H9 (cell line): Measurements from ENCODE around the gene PDK2. TPM values are rescaled to one million over a fixed set of nuclear protein-coding genes. Genes with fewer than 3 reads are reported as not detected.
A peak's percentile ranks its signal among the peaks of the same experiment; 100 is the strongest.

Experiments
- DNase-seq: peaks from one replicate; pipeline ENCODE4 v3.0.0-alpha.2; 2017
- H2AFZ ChIP-seq: one replicate; pipeline ENCODE4 v1.6.1; 2013; ENCODE audit warnings: mild to moderate bottlenecking, low read length, control low read depth, moderate library complexity
- H2AK5ac ChIP-seq: 2 replicates; pipeline ENCODE4 v1.6.1; 2013; ENCODE audit warnings: low read length, control low read depth, mixed read lengths; ENCODE audit not compliant: insufficient read length
- H2BK120ac ChIP-seq: one replicate; pipeline ENCODE4 v1.6.1; 2013; ENCODE audit warnings: low read depth, mild to moderate bottlenecking, low read length, control low read depth, inconsistent platforms; ENCODE audit not compliant: poor library complexity, severe bottlenecking
- H2BK12ac ChIP-seq: 2 replicates; pipeline ENCODE4 v1.6.1; 2013; ENCODE audit warnings: low read length, control low read depth, mixed read lengths, low read depth; ENCODE audit not compliant: insufficient read length
- H2BK15ac ChIP-seq: 2 replicates; pipeline ENCODE4 v1.6.1; 2013; ENCODE audit warnings: low read depth, low read length, control low read depth
- H2BK20ac ChIP-seq: one replicate; pipeline ENCODE4 v1.6.1; 2013; ENCODE audit warnings: low read depth, mild to moderate bottlenecking, low read length, control low read depth, inconsistent platforms; ENCODE audit not compliant: poor library complexity, severe bottlenecking
- H2BK5ac ChIP-seq: 2 replicates; pipeline ENCODE4 v1.6.1; 2013; ENCODE audit warnings: low read length, control low read depth, mixed read lengths; ENCODE audit not compliant: insufficient read length
- H3K14ac ChIP-seq: 2 replicates; pipeline ENCODE4 v1.6.1; 2013; ENCODE audit warnings: low read length, control low read depth; ENCODE audit not compliant: insufficient read depth
- H3K18ac ChIP-seq: 2 replicates; pipeline ENCODE4 v1.6.1; 2013; ENCODE audit warnings: low read depth, mild to moderate bottlenecking, mixed read lengths, low read length, control low read depth; ENCODE audit not compliant: insufficient read length
- H3K23ac ChIP-seq: 2 replicates; pipeline ENCODE4 v1.6.1; 2013; ENCODE audit warnings: low read length, control low read depth, mixed read lengths, low read depth; ENCODE audit not compliant: insufficient read length
- H3K23me2 ChIP-seq: 2 replicates; pipeline ENCODE4 v1.6.1; 2013; ENCODE audit warnings: low read depth, mild to moderate bottlenecking, mixed read lengths, low read length, control low read depth; ENCODE audit not compliant: insufficient read length, poor library complexity, severe bottlenecking
- H3K27ac ChIP-seq: 2 replicates; pipeline ENCODE4 v1.5.1; 2013; ENCODE audit warnings: low read length, control low read depth, mixed read lengths, low read depth; ENCODE audit not compliant: insufficient read length
- H3K27me3 ChIP-seq: 2 replicates; pipeline ENCODE4 v1.6.1; 2013; ENCODE audit warnings: low read length, control low read depth, inconsistent platforms; ENCODE audit not compliant: insufficient read depth
- H3K4ac ChIP-seq: 2 replicates; pipeline ENCODE4 v1.6.1; 2013; ENCODE audit warnings: low read depth, mild to moderate bottlenecking, control low read depth, inconsistent platforms, low read length, moderate library complexity
- H3K4me1 ChIP-seq: 2 replicates; pipeline ENCODE4 v1.6.1; 2013; ENCODE audit warnings: low read length, control low read depth, inconsistent platforms; ENCODE audit not compliant: insufficient read depth
- H3K4me2 ChIP-seq: 2 replicates; pipeline ENCODE4 v1.6.1; 2013; ENCODE audit warnings: low read length, control low read depth, mixed read lengths; ENCODE audit not compliant: insufficient read length, insufficient read depth
- H3K56ac ChIP-seq: 2 replicates; pipeline ENCODE4 v1.6.1; 2013; ENCODE audit warnings: low read depth, mild to moderate bottlenecking, mixed read lengths, low read length, control low read depth; ENCODE audit not compliant: insufficient read length
- H3K79me1 ChIP-seq: 2 replicates; pipeline ENCODE4 v1.6.1; 2013; ENCODE audit warnings: low read depth, mild to moderate bottlenecking, moderate library complexity, low read length, control low read depth, inconsistent platforms; ENCODE audit not compliant: insufficient read depth, poor library complexity, severe bottlenecking
- H3K79me2 ChIP-seq: 2 replicates; pipeline ENCODE4 v1.6.1; 2013; ENCODE audit warnings: low read length, control low read depth, inconsistent platforms; ENCODE audit not compliant: insufficient read depth
- H3K9ac ChIP-seq: 2 replicates; pipeline ENCODE4 v1.6.1; 2013; ENCODE audit warnings: low read length, control low read depth, mixed read lengths; ENCODE audit not compliant: insufficient read length; ENCODE audit errors: extremely low read depth
- H3K9me3 ChIP-seq: one replicate; pipeline ENCODE4 v1.6.1; 2013; ENCODE audit warnings: low read depth, low read length, inconsistent platforms; ENCODE audit not compliant: control insufficient read depth
- H3T11ph ChIP-seq: one replicate; pipeline ENCODE4 v1.6.1; 2013; ENCODE audit warnings: mild to moderate bottlenecking, low read length, control low read depth, inconsistent platforms
- H4K20me1 ChIP-seq: one replicate; pipeline ENCODE4 v1.6.1; 2013; ENCODE audit not compliant: control insufficient read depth, insufficient read length, insufficient read depth
- H4K5ac ChIP-seq: 2 replicates; pipeline ENCODE4 v1.6.1; 2013; ENCODE audit warnings: low read depth, mild to moderate bottlenecking, mixed read lengths, low read length, control low read depth; ENCODE audit not compliant: insufficient read length
- H4K8ac ChIP-seq: replicated peaks from 2 replicates; pipeline ENCODE4 v1.6.1; 2013; ENCODE audit warnings: low read length, control low read depth, mixed read lengths, low read depth; ENCODE audit not compliant: insufficient read length
- H4K91ac ChIP-seq: 2 replicates; pipeline ENCODE4 v1.6.1; 2013; ENCODE audit warnings: low read depth, mild to moderate bottlenecking, moderate library complexity, mixed read lengths, low read length, control low read depth; ENCODE audit not compliant: insufficient read length
- H3K27ac Mint-ChIP-seq, 3 experiments: 2 replicates in 2 of 3; 3 replicates in 1 of 3; pipeline ENCODE4 v1.8.0; 2020 to 2021; ENCODE audit warnings: mixed read lengths in 3 of 3, mild to moderate bottlenecking in 1 of 3, moderate library complexity in 1 of 3
- H3K27me3 Mint-ChIP-seq: 2 replicates; pipeline ENCODE4 v1.8.0; 2021; ENCODE audit warnings: low read depth, mild to moderate bottlenecking, moderate library complexity, mixed read lengths
- H3K36me3 Mint-ChIP-seq, 3 experiments: 2 replicates in 2 of 3; 3 replicates in 1 of 3; pipeline ENCODE4 v1.8.0; 2020 to 2021; ENCODE audit warnings: low read depth in 3 of 3, mixed read lengths in 3 of 3; ENCODE audit not compliant: insufficient read depth in 1 of 3
- H3K4me1 Mint-ChIP-seq, 2 experiments: 2 replicates each; pipeline ENCODE4 v1.8.0; 2020; ENCODE audit warnings: mixed read lengths in 2 of 2
- H3K4me3 Mint-ChIP-seq, 2 experiments: 2 replicates in 1 of 2; 3 replicates in 1 of 2; pipeline ENCODE4 v1.8.0; 2020 to 2021; ENCODE audit warnings: mild to moderate bottlenecking in 2 of 2, mixed read lengths in 2 of 2, moderate library complexity in 1 of 2
- H3K9me3 Mint-ChIP-seq, 2 experiments: 2 replicates in 1 of 2; 3 replicates in 1 of 2; pipeline ENCODE4 v1.8.0; 2020; ENCODE audit warnings: mild to moderate bottlenecking in 2 of 2, mixed read lengths in 2 of 2, moderate library complexity in 1 of 2
- CTCF ChIP-seq: fragments of 200-600 bp; sonication (generic); conservative IDR thresholded peaks from 3 replicates; pipeline ENCODE4 v1.8.0; 2021; ENCODE audit warnings: antibody characterized with exemption, mild to moderate bottlenecking
- WGBS: extraction: QIAGEN DNeasy Blood & Tissue Kit; methylation state at CpG from one replicate; pipeline ENCODE4 v1.1.7; 2013; ENCODE audit warnings: missing lambda C conversion rate, low lambda C conversion rate, mixed read lengths; ENCODE audit not compliant: insufficient read length; ENCODE audit errors: extremely low coverage; 5-methylcytosine and 5-hydroxymethylcytosine counted together
- total RNA-seq: library from RNA; stranded (reverse); gene quantifications from 2 replicates; pipeline ENCODE4 v1.2.1, GENCODE V29; 2021

Gene PDK2
- total RNA-seq, 1 experiment from 2014 or later, result 19.9 TPM

- H4K20me1 ChIP-seq, result no peaks in the 10 kb centered on the region
- no peak overlapping the region for H3K23ac ChIP-seq
- TF ChIP-seq CTCF, result peak; percentile 82
- no peak overlapping the region for H2AK5ac ChIP-seq
- peaks cover 0 to 10% (median 0%) of the 10 kb centered on the region in 3 experiments; a peak in 1 of 7 replicates for H3K36me3 Mint-ChIP-seq
- H3K9me3 Mint-ChIP-seq, result no peaks in the 10 kb centered on the region; a peak in 1 of 5 replicates
- no peaks in the 10 kb centered on the region; the same call in 1 of the 2 replicates for H3K27me3 ChIP-seq
- H3K27me3 Mint-ChIP-seq, result peaks cover 43% of the 10 kb centered on the region
- no peak overlapping the region for H3T11ph ChIP-seq
- no peak overlapping the region for H4K91ac ChIP-seq
- H2BK15ac ChIP-seq, result no peak overlapping the region
- WGBS, result no CpG with 5 or more reads among the region's 6 CpGs
- peaks cover 16 to 26% of the 10 kb centered on the region in 2 experiments for H3K4me1 Mint-ChIP-seq
- H2BK120ac ChIP-seq, result no peak overlapping the region
- no peak overlapping the region for H3K56ac ChIP-seq
- no peak overlapping the region for H4K5ac ChIP-seq
- no peak overlapping the region for H3K27ac ChIP-seq
- H3K27ac Mint-ChIP-seq, result no peak overlapping the region; a peak in 1 of 7 replicates
- no peaks in the 10 kb centered on the region for H3K79me2 ChIP-seq
- peak overlapping the region in 1 of 2 experiments; percentile 10; a peak in 1 of 5 replicates for H3K4me3 Mint-ChIP-seq
- H3K9ac ChIP-seq, result no peak overlapping the region
- H3K79me1 ChIP-seq, result no peaks in the 10 kb centered on the region
- no peak overlapping the region for H2BK20ac ChIP-seq
- peaks cover 9% of the 10 kb centered on the region; the same call in 1 of the 2 replicates for H3K4me1 ChIP-seq
- peak; percentile 81 for DNase-seq
- H2BK12ac ChIP-seq, result no peak overlapping the region
- H3K18ac ChIP-seq, result no peak overlapping the region
- no peak overlapping the region for H4K8ac ChIP-seq
- H3K4ac ChIP-seq, result no peak overlapping the region
- H3K9me3 ChIP-seq, result no peaks in the 10 kb centered on the region
- no peak overlapping the region for H3K4me2 ChIP-seq
- H2BK5ac ChIP-seq, result no peak overlapping the region
- no peaks in the 10 kb centered on the region for H3K23me2 ChIP-seq
- H2AFZ ChIP-seq, result no peak overlapping the region
- no peak overlapping the region for H3K14ac ChIP-seq
Observed at GRCh38 chr17:50114849-50115357, 19.8 kb downstream of the PDK2 start.
